ENCODE data around the gene JAGN1. TPM values are rescaled to one million over a fixed set of nuclear protein-coding genes. Genes with fewer than 3 reads are reported as not detected.
A peak's percentile ranks its signal among the peaks of the same experiment; 100 is the strongest.
"Not testable (repeated sequence)": the region's sequence is repeated elsewhere in the genome, so short reads cannot be mapped to it uniquely, and the experiment has no call there.

JAGN1 gene
- total RNA-seq, 1 donor from 2014 or later, result 27.8 TPM

- no peak for DNase-seq (ENCODE audit: low read depth)
- no peak overlapping the region for H3K4me3 ChIP-seq (ENCODE audit: low read depth, low read length)
- TF ChIP-seq, protein P1, sequence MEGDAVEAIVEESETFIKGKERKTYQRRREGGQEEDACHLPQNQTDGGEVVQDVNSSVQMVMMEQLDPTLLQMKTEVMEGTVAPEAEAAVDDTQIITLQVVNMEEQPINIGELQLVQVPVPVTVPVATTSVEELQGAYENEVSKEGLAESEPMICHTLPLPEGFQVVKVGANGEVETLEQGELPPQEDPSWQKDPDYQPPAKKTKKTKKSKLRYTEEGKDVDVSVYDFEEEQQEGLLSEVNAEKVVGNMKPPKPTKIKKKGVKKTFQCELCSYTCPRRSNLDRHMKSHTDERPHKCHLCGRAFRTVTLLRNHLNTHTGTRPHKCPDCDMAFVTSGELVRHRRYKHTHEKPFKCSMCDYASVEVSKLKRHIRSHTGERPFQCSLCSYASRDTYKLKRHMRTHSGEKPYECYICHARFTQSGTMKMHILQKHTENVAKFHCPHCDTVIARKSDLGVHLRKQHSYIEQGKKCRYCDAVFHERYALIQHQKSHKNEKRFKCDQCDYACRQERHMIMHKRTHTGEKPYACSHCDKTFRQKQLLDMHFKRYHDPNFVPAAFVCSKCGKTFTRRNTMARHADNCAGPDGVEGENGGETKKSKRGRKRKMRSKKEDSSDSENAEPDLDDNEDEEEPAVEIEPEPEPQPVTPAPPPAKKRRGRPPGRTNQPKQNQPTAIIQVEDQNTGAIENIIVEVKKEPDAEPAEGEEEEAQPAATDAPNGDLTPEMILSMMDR (conservative IDR thresholded peaks at IDR 0.05; ENCODE audit: low read depth, low read length), result no peak
These were observed 27.2 kb upstream of the JAGN1 start for GRCh38 chr3:9863058-9863772.

DNA sequence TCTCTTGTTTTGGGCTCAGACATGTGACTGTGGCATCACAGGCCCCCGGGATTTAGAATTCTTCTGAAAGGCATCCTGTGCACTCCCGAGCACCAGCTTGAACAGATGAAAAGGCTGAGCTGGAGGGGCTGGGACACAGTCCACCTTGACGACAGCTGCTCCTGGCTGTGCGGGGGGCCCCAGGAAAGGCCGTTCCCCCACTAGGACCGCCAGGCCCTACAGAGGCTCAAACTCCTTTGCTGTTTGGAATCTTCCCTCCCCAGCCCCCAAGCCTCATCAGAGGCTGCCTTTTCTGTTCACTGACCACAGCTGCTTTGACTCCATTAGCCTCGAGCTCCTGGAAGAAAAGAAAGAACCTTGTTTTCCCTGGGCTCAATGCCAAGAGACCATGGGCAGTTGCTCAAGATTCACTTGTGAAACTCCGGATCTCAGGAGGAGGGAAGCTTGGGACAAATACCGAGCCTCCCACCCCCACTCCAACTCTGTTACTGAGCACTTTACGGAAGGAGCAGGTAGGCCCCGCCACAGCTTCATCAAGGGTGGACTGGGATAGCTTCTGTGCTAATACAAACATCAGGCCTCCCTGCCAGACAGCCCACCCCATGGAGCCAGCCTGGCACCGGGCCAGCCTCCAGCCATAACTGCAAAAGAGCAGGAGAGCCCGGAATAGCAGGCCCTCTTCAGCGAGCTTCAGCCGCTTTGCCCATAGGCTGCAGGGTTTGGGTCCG lies 26.0 kb upstream of the JAGN1 start:
- DNase-seq (ENCODE audit: low read depth), result peak; percentile 76
- no peak overlapping the region for H3K4me3 ChIP-seq (ENCODE audit: low read depth, low read length)
- TF ChIP-seq, protein P1 (conservative IDR thresholded peaks at IDR 0.05; ENCODE audit: low read depth, low read length), result no peak

DNA sequence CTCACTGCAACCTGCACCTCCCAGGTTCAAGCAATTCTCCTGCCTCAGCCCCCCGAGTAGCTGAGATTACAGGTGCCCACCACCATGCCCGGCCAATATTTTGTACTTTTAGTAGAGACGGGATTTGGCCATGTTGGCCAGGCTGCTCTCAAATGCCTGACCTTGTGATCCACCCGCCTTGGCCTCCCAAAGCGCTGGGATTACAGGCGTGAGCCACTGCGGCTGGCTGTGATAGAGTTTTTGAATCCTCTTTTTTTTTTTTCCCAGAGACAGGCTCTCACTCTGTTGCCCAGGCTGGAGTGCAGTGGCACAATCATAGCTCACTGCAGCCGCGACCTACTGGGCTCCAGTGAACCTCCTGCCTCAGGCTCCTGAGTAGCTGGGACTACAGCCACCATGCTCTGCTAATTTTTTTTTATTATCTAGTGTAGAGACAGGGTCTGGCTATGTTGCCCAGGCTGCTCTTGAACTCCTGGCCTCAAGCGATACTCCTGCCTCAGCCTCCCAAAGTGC lies 25.2 kb upstream of the JAGN1 start:
- not testable (repeated sequence) for DNase-seq (ENCODE audit: low read depth); H3K4me3 ChIP-seq (ENCODE audit: low read depth, low read length)

- TF ChIP-seq, protein P1 (conservative IDR thresholded peaks at IDR 0.05; ENCODE audit: low read depth, low read length), result no peak
- DNase-seq (ENCODE audit: low read depth), result no peak
These were observed 23.8 kb upstream of the JAGN1 start for GRCh38 chr3:9866639-9867038.

GRCh38 chr3:9867106-9867505 lies 23.3 kb upstream of the JAGN1 start:
- H3K4me3 ChIP-seq (ENCODE audit: low read depth, low read length), result no peak overlapping the region
- TF ChIP-seq, protein P1 (conservative IDR thresholded peaks at IDR 0.05; ENCODE audit: low read depth, low read length), result no peak
- DNase-seq (ENCODE audit: low read depth), result no peak

More at GRCh38 chr3:9866639-9867038, 23.8 kb upstream of the JAGN1 start:
- H3K4me3 ChIP-seq (ENCODE audit: low read depth, low read length), result no peak overlapping the region

- no peak for DNase-seq (ENCODE audit: low read depth)
- TF ChIP-seq, protein P1 (conservative IDR thresholded peaks at IDR 0.05; ENCODE audit: low read depth, low read length), result no peak
- no peak overlapping the region for H3K4me3 ChIP-seq (ENCODE audit: low read depth, low read length)
These were observed 20.5 kb upstream of the JAGN1 start for GRCh38 chr3:9869955-9870354.

DNA sequence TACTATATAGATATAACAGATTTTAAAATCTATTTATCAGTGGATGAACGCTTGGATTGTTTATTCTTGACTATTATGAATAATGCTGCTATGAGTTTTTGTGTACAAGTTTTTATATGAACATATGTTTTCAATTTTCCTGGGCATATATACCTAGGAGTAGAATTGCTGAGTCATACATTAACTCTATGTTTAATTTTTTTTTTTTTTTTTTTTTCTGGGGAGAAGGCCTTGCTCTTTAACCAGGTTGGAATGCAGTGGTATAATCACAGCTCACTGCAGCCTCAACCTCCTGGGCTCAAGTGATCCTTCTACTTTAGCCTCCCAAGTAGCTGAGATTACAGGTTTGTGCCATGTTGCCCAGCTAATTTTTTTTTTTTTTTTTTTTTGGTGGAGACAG lies 19.4 kb upstream of the JAGN1 start:
- no peak overlapping the region for H3K4me3 ChIP-seq (ENCODE audit: low read depth, low read length)
- no peak for DNase-seq (ENCODE audit: low read depth)
- TF ChIP-seq, protein P1 (conservative IDR thresholded peaks at IDR 0.05; ENCODE audit: low read depth, low read length), result no peak

DNA sequence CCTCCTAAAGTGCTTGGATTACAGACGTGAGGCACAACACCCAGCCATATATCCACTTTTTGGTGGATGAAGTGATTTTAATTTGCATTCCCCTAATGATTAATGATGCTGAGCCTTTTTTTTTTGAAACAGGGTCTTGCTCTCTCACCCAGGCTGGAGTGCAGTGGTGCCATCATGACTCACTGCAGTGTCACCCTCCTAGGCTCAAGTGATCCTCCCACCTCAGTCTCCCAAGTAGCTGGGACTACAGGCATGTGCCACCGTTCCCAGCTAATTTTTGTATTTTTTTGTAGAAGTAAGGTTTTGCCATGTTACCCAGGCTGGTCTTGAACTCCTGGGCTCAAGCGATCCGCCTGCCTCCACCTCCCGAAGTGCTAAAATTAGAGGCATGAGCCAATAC lies 18.3 kb upstream of the JAGN1 start:
- DNase-seq (ENCODE audit: low read depth); H3K4me3 ChIP-seq (ENCODE audit: low read depth, low read length): not testable (repeated sequence)
